ENCODE data around the gene TBXAS1. TPM values are rescaled to one million over a fixed set of nuclear protein-coding genes. Genes with fewer than 3 reads are reported as not detected.

TBXAS1 gene
- total and polyA plus RNA-seq, 2 donors from 2014 or later, result 14.2 to 33.6 TPM

DNA sequence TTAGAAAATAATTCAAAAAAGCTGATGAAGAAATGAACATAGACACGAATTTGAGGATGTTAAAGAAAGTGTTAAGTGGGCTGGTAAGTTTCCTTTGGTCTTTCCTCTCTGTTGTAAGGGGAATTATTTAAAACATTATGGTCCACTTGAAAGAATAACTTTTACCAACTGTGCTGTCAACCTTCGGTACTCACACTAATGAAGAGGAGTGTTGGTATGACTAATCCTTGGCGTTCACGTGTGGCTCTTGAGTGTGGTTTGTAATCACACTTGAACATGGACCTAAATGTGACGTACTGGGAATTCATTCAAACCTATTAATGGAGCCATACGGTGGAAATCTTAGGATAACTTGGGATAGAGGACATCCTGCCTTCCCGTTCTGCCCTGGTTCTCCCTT lies 41.3 kb downstream of the TBXAS1 start:
- Histone ChIP-seq H3K27ac (ENCODE audit: low read depth in 2 of 2, low read length in 2 of 2) (no peak overlapping the region), H3K9me3 (ENCODE audit: control insufficient read depth in 2 of 3, insufficient read depth in 1 of 3, low read length in 3 of 3) (no peaks in the 10 kb centered on the region), H3K27me3 (ENCODE audit: control insufficient read depth, insufficient read depth, low read length) (no peaks in the 10 kb centered on the region), H3K4me3 (ENCODE audit: low read length in 3 of 3) (no peak overlapping the region), H3K9ac (ENCODE audit: low read length in 3 of 3) (no peak overlapping the region), H3K4me1 (ENCODE audit: control insufficient read depth in 2 of 3, insufficient read depth in 2 of 3, low read depth in 1 of 3, low read length in 3 of 3) (peaks cover 0 to 4% (median 0%) of the 10 kb centered on the region in 3 donors), H3K36me3 (ENCODE audit: control insufficient read depth in 2 of 3, insufficient read depth in 3 of 3, low read length in 3 of 3) (no peaks in the 10 kb centered on the region)
- TF ChIP-seq, protein P1, sequence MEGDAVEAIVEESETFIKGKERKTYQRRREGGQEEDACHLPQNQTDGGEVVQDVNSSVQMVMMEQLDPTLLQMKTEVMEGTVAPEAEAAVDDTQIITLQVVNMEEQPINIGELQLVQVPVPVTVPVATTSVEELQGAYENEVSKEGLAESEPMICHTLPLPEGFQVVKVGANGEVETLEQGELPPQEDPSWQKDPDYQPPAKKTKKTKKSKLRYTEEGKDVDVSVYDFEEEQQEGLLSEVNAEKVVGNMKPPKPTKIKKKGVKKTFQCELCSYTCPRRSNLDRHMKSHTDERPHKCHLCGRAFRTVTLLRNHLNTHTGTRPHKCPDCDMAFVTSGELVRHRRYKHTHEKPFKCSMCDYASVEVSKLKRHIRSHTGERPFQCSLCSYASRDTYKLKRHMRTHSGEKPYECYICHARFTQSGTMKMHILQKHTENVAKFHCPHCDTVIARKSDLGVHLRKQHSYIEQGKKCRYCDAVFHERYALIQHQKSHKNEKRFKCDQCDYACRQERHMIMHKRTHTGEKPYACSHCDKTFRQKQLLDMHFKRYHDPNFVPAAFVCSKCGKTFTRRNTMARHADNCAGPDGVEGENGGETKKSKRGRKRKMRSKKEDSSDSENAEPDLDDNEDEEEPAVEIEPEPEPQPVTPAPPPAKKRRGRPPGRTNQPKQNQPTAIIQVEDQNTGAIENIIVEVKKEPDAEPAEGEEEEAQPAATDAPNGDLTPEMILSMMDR (IDR thresholded peaks at IDR 0.05; ENCODE audit: borderline replicate concordance, extremely low read depth, insufficient read depth), result no peak
- FAIRE-seq, result no peak
- intact Hi-C loops (cut with DNase I), result no loop called here
- no peak for DNase-seq

DNA sequence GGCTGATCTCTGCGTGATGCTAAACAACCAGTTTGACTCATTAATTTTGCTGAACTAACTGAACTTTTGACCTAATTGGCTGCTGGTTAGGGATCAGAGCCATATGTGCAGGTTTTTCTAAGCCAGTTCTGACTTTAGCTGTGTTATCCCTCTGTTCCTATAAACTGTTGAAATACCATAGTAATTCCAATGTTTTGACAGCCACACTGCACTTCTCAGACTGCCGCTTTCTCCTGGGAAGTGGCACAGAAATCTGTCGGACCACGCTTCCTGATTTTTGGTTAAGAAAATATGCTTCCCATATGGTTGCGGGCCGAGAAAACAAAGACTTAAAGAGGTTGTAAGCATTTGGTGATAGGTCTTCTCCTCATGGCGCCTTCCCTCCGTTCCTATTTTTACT lies 42.3 kb downstream of the TBXAS1 start:
- Histone ChIP-seq H3K9me3 (ENCODE audit: control insufficient read depth in 2 of 3, insufficient read depth in 1 of 3, low read length in 3 of 3) (no peaks in the 10 kb centered on the region), H3K36me3 (ENCODE audit: control insufficient read depth in 2 of 3, insufficient read depth in 3 of 3, low read length in 3 of 3) (no peaks in the 10 kb centered on the region), H3K27me3 (ENCODE audit: control insufficient read depth, insufficient read depth, low read length) (no peaks in the 10 kb centered on the region), H3K9ac (ENCODE audit: low read length in 3 of 3) (no peak overlapping the region), H3K4me3 (ENCODE audit: low read length in 3 of 3) (no peak overlapping the region), H3K27ac (ENCODE audit: low read depth in 2 of 2, low read length in 2 of 2) (no peak overlapping the region), H3K4me1 (ENCODE audit: control insufficient read depth in 2 of 3, insufficient read depth in 2 of 3, low read depth in 1 of 3, low read length in 3 of 3) (peaks cover 0 to 6% (median 0%) of the 10 kb centered on the region in 3 donors)
- no peak for FAIRE-seq
- intact Hi-C loops (cut with DNase I), result no loop called here
- TF ChIP-seq, protein P1 (IDR thresholded peaks at IDR 0.05; ENCODE audit: borderline replicate concordance, extremely low read depth, insufficient read depth), result no peak
- DNase-seq, result peak in 2 of 5 donors; percentile 26 to 42

DNA sequence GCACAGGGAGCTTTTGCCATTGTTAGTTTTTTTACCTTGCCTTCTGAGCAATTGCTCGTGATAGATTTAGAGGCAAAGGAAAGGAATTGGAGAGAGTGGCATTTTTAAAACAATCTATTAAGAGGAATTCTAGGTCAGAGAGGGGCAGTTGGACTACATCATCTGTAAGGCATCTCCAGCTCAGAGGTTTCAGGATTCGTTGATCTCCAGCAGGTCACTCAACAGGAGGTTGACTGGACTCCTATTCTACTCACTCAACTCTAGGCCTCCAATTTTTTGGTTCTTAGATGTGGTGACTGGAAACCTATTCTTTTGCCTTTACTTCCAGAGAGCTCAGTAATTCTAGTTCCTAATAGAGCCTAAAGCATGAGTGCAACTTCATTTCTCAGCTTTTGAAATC lies 42.8 kb downstream of the TBXAS1 start:
- Histone ChIP-seq H3K27ac (ENCODE audit: low read depth in 2 of 2, low read length in 2 of 2) (no peak overlapping the region), H3K4me3 (ENCODE audit: low read length in 3 of 3) (no peak overlapping the region), H3K36me3 (ENCODE audit: control insufficient read depth in 2 of 3, insufficient read depth in 3 of 3, low read length in 3 of 3) (no peaks in the 10 kb centered on the region), H3K4me1 (ENCODE audit: control insufficient read depth in 2 of 3, insufficient read depth in 2 of 3, low read depth in 1 of 3, low read length in 3 of 3) (peaks cover 0 to 6% (median 0%) of the 10 kb centered on the region in 3 donors), H3K9me3 (ENCODE audit: control insufficient read depth in 2 of 3, insufficient read depth in 1 of 3, low read length in 3 of 3) (no peaks in the 10 kb centered on the region), H3K9ac (ENCODE audit: low read length in 3 of 3) (no peak overlapping the region), H3K27me3 (ENCODE audit: control insufficient read depth, insufficient read depth, low read length) (no peaks in the 10 kb centered on the region)
- FAIRE-seq (no peak), DNase-seq (peak in 1 of 5 donors; percentile 26)
- intact Hi-C loops (cut with DNase I), result no loop called here
- TF ChIP-seq, protein P1 (IDR thresholded peaks at IDR 0.05; ENCODE audit: borderline replicate concordance, extremely low read depth, insufficient read depth), result no peak

All from kidney (tissue), 14 donors.